ENCODE data around the gene PITX1.

PITX1 gene

GRCh38 chr5:135062216-135063055, 28.4 kb upstream of the PITX1 start:
- DNase-seq (ENCODE audit: low read depth): no peak

DNA sequence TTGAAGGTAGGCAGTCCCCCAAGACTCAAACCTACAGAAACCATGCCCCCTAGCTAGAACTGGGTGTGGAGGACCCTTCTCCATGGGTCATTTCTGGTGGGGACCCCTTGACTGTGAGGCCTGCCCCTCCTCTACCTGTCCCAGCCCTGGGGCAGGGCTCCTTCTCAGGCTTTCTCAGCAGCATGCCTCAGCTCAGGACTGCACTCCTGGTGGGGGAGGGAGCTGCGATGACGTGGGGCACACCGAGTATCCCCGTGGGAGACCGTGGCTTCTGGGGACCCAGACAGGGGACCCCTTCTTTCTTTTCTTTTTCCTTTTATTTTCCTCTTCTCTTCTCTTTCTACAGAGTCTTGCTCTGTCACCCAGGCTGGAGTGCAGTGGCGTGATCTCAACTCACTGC, 27.0 kb upstream of the PITX1 start:
- DNase-seq (ENCODE audit: low read depth): no peak

- DNase-seq (ENCODE audit: low read depth): no peak
These were observed 26.0 kb upstream of the PITX1 start for GRCh38 chr5:135060021-135060420.

- DNase-seq (ENCODE audit: low read depth): no peak
These were observed 25.2 kb upstream of the PITX1 start for GRCh38 chr5:135059000-135059923.

GRCh38 chr5:135058331-135058732, 24.3 kb upstream of the PITX1 start:
- DNase-seq (ENCODE audit: low read depth): no peak

DNA sequence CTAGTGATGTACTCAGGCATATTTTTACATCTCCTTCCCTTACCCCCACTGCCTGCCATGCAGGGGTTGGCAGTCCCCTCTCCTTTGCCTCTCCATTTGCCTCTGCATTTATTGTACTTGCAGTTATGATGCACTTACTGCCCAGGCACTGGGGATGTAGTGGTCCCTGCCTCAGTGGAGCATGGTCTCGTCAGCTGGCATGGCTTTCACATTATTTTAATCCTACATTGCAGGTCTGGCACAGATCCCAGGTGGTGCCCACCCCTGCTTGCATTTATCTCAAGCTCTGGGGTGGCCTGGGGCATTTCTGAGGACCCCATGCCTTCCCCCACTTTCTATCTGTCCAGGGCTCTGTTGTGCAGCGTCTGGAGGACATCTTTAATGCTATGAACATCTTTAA, 23.2 kb upstream of the PITX1 start:
- DNase-seq (ENCODE audit: low read depth): no peak

DNA sequence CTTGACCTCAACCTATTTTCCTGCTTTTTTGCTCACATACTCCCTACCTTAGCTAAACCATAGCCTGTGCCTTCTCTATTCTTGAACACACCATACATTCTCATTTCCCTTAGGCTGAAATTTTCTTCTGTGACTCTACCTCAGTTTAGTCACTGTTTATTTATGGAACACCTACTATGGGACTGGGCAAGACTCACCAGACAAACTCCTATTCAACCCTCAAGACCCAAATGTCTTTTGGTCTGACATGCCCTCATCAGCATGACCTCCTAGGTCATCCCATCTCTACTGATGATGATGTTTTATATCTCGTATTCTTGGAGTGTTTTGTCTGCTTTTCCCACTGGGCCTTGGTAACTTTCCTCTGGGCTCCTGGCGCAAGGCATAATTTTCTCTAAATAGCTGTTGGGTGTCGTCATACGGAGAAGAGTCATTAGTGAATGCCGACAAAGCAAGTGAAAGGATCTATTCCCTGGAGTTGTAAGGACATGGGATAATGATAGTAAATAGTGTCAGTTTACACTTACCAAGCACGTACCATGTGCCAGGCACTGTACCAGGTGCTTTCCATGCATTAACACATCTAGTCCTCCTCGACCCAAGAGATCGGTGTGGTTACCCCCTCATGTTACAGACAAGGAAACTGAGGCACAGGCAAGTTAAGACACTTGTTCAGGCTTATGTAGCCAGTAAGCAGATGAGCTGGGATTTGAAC, 22.4 kb upstream of the PITX1 start:
- no peak for DNase-seq (ENCODE audit: low read depth)

- no peak for DNase-seq (ENCODE audit: low read depth)
These were observed 21.4 kb upstream of the PITX1 start for GRCh38 chr5:135055396-135055795.

DNA sequence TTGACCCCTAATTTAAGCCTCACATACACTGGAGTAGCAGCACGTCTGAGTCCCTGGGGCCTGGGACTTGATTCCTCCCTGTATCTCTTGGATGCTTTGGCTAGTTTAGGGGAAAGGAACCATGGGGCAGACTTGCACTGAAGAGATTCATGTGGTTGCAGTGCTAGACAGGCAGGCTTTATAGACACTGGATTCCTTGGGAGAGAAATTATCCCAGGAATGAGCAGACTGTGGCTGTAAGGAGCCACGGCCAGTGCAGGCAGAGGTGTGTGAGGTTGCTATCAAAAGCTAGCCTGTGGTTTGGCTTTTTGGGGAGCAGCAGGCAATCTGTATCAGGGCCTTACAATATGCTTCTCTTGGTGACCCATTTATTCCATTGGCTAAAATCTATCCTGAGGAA, 20.5 kb upstream of the PITX1 start:
- no peak for DNase-seq (ENCODE audit: low read depth)

DNA sequence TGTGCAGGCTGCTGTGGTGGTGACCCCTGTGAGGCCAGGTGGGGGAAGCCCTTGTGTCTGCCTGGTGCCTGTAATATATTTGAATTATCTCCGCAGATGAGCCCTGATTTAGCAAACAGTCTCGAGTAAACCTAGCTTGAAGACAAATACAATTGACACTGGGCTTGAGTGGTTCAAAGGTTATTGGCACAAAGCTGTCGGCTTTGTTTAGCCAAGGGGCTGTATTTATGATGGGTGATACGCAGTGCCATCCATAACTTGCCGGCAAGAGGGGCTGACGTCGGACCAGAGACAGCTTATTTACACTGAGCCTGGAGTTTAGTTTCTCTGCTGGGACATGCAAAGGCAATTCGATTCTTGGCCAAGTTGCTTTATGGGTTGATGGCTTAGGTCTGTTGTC, 20.0 kb upstream of the PITX1 start:
- no peak for DNase-seq (ENCODE audit: low read depth)

- DNase-seq (ENCODE audit: low read depth): no peak
These were observed 19.2 kb upstream of the PITX1 start for GRCh38 chr5:135053278-135053677.

DNA sequence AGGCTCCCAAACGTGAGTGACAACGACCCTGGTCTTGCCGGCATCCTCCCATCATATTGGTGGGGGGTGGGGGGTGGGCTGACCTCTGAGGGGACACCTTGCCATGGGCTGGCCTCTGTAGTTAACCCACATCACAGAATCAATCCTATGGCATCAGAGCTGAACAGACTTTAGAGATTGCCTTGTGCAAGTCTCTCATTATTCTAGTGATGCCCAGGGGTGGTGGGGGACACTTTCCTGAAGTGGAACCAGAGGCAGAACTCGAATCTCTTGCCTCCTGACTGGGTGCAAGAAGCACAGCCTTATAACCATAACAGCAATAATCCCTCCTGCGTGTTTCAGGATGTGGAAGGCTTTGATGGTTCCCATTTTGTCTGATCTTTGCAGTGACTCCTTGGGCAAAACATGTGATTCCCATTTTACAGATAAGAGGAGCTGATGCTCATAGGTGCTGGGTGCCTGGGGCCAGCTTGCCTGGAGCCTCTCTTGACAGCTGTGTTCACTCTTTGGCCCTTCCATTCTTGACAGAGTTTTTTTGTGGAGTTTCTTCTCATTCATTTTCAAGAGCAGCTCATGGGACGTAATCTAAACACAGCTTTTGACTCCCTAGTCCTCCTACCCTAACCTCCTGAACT, 18.6 kb upstream of the PITX1 start:
- DNase-seq (ENCODE audit: low read depth): no peak

- DNase-seq (ENCODE audit: low read depth): no peak
These were observed 17.8 kb upstream of the PITX1 start for GRCh38 chr5:135051872-135052271.

DNA sequence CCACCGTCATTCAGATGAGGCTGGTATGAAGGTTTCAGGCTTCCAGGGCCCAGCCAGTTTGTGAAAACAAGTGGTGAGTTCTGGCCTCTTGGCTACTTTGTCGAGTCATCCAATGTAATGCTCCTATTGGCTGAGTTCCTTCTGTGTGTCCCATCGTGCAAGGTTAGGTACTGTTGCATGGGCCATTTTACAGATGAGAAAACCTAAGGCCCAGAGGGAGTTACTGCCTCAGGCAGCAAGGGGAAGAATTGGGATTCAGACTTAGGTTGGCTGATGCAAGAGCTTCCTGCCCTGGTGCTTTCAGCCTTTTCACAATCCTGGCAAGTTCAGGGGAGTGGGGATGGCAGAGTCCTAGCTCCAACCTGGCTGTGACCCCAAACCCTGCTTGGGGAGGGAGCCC, 17.4 kb upstream of the PITX1 start:
- no peak for DNase-seq (ENCODE audit: low read depth)

GRCh38 chr5:135050244-135050767, 16.3 kb upstream of the PITX1 start:
- DNase-seq (ENCODE audit: low read depth): no peak

DNA sequence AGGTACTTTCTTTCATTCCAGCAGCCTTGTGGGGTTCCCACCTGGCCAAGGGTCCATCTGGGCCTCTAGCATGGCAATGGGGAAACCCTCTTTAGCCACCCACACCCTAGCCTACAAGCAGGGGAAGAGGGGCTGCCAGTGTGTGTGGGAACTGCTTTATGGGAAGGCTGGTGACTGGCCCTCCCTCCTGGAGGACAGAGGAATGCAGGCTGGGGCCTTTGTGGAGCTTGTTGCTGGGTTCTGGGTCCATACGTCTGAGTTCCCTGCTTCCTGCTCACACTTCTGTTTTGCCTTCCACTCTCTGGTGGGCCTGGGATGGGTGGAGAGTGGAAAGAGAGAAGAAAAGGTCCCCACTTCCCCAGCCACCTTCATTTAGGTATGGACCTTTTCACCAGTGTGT, 14.9 kb upstream of the PITX1 start:
- no peak for DNase-seq (ENCODE audit: low read depth)

- DNase-seq (ENCODE audit: low read depth): no peak
These were observed 14.3 kb upstream of the PITX1 start for GRCh38 chr5:135048286-135048685.

GRCh38 chr5:135047347-135047695, 13.3 kb upstream of the PITX1 start:
- no peak for DNase-seq (ENCODE audit: low read depth)

DNA sequence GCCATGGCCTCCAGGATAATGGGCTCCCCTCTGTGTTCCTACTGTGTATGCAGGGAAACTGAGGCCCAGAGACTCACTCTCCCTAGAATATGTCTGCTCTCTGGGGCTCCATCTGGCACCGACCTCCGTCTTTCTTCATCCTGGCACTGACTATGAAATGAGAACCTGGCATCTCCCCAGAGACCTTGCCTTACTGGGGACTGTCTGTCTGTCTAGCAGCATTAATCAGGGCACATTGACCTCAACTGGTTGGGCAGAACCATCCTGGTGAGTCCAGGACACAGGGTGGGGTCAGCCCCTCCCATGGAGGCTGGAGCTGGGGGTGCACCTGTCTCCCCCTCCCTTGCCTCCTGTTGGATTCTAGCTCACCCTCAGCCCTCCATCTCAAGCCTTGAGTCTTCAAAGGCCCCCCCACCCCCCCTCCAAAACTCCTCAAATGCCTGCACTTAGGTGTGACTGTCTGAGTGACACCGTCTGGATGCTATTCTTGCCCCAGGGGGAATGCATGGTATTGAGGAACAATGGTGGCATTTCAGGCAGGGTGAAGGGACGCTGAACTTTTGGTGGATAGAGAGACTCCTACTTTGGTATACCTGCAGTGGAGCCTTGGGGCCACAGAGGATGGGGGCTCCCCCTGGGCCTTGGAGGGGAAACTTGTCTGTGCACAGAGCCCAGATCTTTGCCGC, 12.8 kb upstream of the PITX1 start:
- DNase-seq (ENCODE audit: low read depth): no peak

- no peak for DNase-seq (ENCODE audit: low read depth)
These were observed 11.5 kb upstream of the PITX1 start for GRCh38 chr5:135045488-135045887.

DNA sequence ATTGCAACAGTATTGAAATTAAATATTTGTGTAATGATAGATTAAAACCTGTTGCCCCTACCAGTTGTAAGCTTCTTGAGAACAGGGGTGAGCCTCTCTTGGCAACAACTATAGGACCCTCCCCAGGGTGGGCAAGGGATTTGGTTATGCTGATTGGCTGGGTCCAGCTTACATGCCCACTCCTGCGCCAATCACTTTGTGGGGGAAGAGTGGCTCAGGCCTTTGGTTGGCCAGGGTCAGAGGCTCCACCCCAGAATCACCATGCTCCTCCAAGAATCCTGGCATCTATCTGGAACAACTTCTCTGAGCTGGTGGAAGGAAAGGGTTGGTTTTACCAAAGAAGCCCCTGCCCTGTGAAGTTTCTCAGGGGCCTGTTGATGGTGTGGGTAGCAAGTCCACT, 8.6 kb upstream of the PITX1 start:
- DNase-seq (ENCODE audit: low read depth): no peak
